MM.1S (cell line): ENCODE results near the gene HIKESHI.

Experiments used
- DNase-seq: peaks from one replicate; pipeline ENCODE4 v3.0.0-alpha.2; 2015
- H2AFZ ChIP-seq: fragments of 300-600 bp; sonication (generic); 2 replicates; pipeline ENCODE4 v1.6.0; 2016; ENCODE audit warnings: antibody characterized with exemption, low read length
- H3F3A ChIP-seq: fragments of 300-600 bp; sonication (generic); 2 replicates; pipeline ENCODE4 v1.6.1; 2016; ENCODE audit warnings: mild to moderate bottlenecking, antibody characterized with exemption, low read length, moderate library complexity, mixed read lengths; ENCODE audit not compliant: insufficient read depth
- H3K27ac ChIP-seq: fragments of 300-600 bp; sonication (generic); 2 replicates; pipeline ENCODE4 v1.5.1; 2016; ENCODE audit warnings: mild to moderate bottlenecking, low read length
- H3K27me3 ChIP-seq: fragments of 300-600 bp; sonication (generic); replicated peaks from 2 replicates; pipeline ENCODE4 v1.6.0; 2016; ENCODE audit warnings: low read length; ENCODE audit not compliant: insufficient read depth
- H3K36me3 ChIP-seq: fragments of 300-600 bp; sonication (generic); replicated peaks from 2 replicates; pipeline ENCODE4 v1.6.1; 2016; ENCODE audit warnings: mild to moderate bottlenecking, low read length, mixed read lengths; ENCODE audit not compliant: insufficient read depth
- H3K4me1 ChIP-seq: fragments of 300-600 bp; sonication (generic); 2 replicates; pipeline ENCODE4 v1.6.1; 2016; ENCODE audit warnings: low read length, mixed read lengths
- H3K4me2 ChIP-seq: fragments of 300-600 bp; sonication (generic); 2 replicates; pipeline ENCODE4 v1.6.0; 2016; ENCODE audit warnings: low read depth, low read length
- H3K4me3 ChIP-seq: fragments of 300-600 bp; sonication (generic); 2 replicates; pipeline ENCODE4 v1.5.1; 2016; ENCODE audit warnings: low read length, mixed read lengths
- H3K79me2 ChIP-seq: fragments of 300-600 bp; sonication (generic); 2 replicates; pipeline ENCODE4 v1.6.1; 2016; ENCODE audit warnings: mixed run types, low read length, mixed read lengths
- H3K9ac ChIP-seq: fragments of 300-600 bp; sonication (generic); 2 replicates; pipeline ENCODE4 v1.6.1; 2016; ENCODE audit warnings: low read length, mixed read lengths
- H3K9me2 ChIP-seq: fragments of 300-600 bp; sonication (generic); replicated peaks from 2 replicates; pipeline ENCODE4 v1.6.1; 2016; ENCODE audit warnings: mild to moderate bottlenecking, low read length, mixed read lengths; ENCODE audit not compliant: insufficient read depth
- H3K9me3 ChIP-seq: fragments of 300-600 bp; sonication (generic); replicated peaks from 2 replicates; pipeline ENCODE4 v1.6.1; 2016; ENCODE audit warnings: mild to moderate bottlenecking, low read length, mixed read lengths; ENCODE audit not compliant: insufficient read depth
- H4K20me1 ChIP-seq: fragments of 300-600 bp; sonication (generic); 2 replicates; pipeline ENCODE4 v1.6.1; 2016; ENCODE audit warnings: mild to moderate bottlenecking, low read length, moderate library complexity, mixed read lengths; ENCODE audit not compliant: insufficient read depth
- EZH2 ChIP-seq: fragments of 300-600 bp; sonication (generic); optimal IDR thresholded peaks from 2 replicates; pipeline ENCODE3; 2017; ENCODE audit warnings: low read depth, mild to moderate bottlenecking, antibody characterized with exemption, low read length, mixed read lengths
- EZH2phosphoT487 ChIP-seq: fragments of 300-600 bp; sonication (generic); IDR thresholded peaks from 2 replicates; pipeline ENCODE4 v1.6.1; 2018; ENCODE audit warnings: antibody characterized with exemption, low read length
- TF ChIP-seq, protein P1 (sequence below): fragments of 300-600 bp; sonication (generic); IDR thresholded peaks from 2 replicates; pipeline ENCODE4 v1.5.1; 2016; ENCODE audit warnings: antibody characterized with exemption, low read length, mixed read lengths

Gene HIKESHI

GRCh38 chr11:86372586-86372985 is 70.5 kb downstream of the HIKESHI start:
- H3K27me3 ChIP-seq, result no peaks in the 10 kb centered on the region
- H3K79me2 ChIP-seq, result no peaks in the 10 kb centered on the region
- TF ChIP-seq, protein P1, sequence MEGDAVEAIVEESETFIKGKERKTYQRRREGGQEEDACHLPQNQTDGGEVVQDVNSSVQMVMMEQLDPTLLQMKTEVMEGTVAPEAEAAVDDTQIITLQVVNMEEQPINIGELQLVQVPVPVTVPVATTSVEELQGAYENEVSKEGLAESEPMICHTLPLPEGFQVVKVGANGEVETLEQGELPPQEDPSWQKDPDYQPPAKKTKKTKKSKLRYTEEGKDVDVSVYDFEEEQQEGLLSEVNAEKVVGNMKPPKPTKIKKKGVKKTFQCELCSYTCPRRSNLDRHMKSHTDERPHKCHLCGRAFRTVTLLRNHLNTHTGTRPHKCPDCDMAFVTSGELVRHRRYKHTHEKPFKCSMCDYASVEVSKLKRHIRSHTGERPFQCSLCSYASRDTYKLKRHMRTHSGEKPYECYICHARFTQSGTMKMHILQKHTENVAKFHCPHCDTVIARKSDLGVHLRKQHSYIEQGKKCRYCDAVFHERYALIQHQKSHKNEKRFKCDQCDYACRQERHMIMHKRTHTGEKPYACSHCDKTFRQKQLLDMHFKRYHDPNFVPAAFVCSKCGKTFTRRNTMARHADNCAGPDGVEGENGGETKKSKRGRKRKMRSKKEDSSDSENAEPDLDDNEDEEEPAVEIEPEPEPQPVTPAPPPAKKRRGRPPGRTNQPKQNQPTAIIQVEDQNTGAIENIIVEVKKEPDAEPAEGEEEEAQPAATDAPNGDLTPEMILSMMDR, result no peak
- no peak for TF ChIP-seq EZH2
- H3K4me1 ChIP-seq, result no peaks in the 10 kb centered on the region
- no peak overlapping the region for H3K4me3 ChIP-seq
- H4K20me1 ChIP-seq, result no peaks in the 10 kb centered on the region
- no peak overlapping the region for H3K4me2 ChIP-seq
- no peak for DNase-seq
- H3K27ac ChIP-seq, result no peak overlapping the region
- H3F3A ChIP-seq, result no peaks in the 10 kb centered on the region
- H3K9me2 ChIP-seq, result no peaks in the 10 kb centered on the region
- no peaks in the 10 kb centered on the region for H3K9me3 ChIP-seq
- no peak overlapping the region for H2AFZ ChIP-seq
- H3K36me3 ChIP-seq, result no peaks in the 10 kb centered on the region
- H3K9ac ChIP-seq, result no peak overlapping the region

GRCh38 chr11:86374069-86374468 is 72.0 kb downstream of the HIKESHI start:
- no peak overlapping the region for H3K4me3 ChIP-seq
- no peak for TF ChIP-seq EZH2
- H4K20me1 ChIP-seq, result no peaks in the 10 kb centered on the region
- no peaks in the 10 kb centered on the region for H3K9me2 ChIP-seq
- no peak overlapping the region for H3K27ac ChIP-seq
- H3K9me3 ChIP-seq, result no peaks in the 10 kb centered on the region
- H3K4me2 ChIP-seq, result no peak overlapping the region
- H3F3A ChIP-seq, result no peaks in the 10 kb centered on the region
- no peaks in the 10 kb centered on the region for H3K79me2 ChIP-seq
- no peaks in the 10 kb centered on the region for H3K36me3 ChIP-seq
- H3K4me1 ChIP-seq, result no peaks in the 10 kb centered on the region
- H2AFZ ChIP-seq, result no peak overlapping the region
- H3K27me3 ChIP-seq, result no peaks in the 10 kb centered on the region
- no peak for DNase-seq
- no peak overlapping the region for H3K9ac ChIP-seq

GRCh38 chr11:86374586-86374985 is 72.5 kb downstream of the HIKESHI start, which contains the start of gene CCDC81:
TSS of gene CCDC81 (plus strand) at chr11:86374887. CDS start at chr11:86375164, 277 bp downstream.
- H3K4me1 ChIP-seq, result no peaks in the 10 kb centered on the region
- TF ChIP-seq EZH2phosphoT487 (no peak), EZH2 (no peak)
- TF ChIP-seq, protein P1, result no peak
- no peaks in the 10 kb centered on the region for H3K27me3 ChIP-seq
- H3K9ac ChIP-seq, result no peak within 1 kb of the TSS
- H3K79me2 ChIP-seq, result no peaks in the 10 kb centered on the region
- no peak for DNase-seq
- no peaks in the 10 kb centered on the region for H3F3A ChIP-seq
- no peaks in the 10 kb centered on the region for H3K36me3 ChIP-seq
- no peak within 1 kb of the TSS for H3K4me2 ChIP-seq
- no peaks in the 10 kb centered on the region for H3K9me3 ChIP-seq
- H3K27ac ChIP-seq, result no peak within 1 kb of the TSS
- no peak within 1 kb of the TSS for H3K4me3 ChIP-seq
- H4K20me1 ChIP-seq, result no peaks in the 10 kb centered on the region
- H2AFZ ChIP-seq, result no peak within 1 kb of the TSS
- no peaks in the 10 kb centered on the region for H3K9me2 ChIP-seq

DNA sequence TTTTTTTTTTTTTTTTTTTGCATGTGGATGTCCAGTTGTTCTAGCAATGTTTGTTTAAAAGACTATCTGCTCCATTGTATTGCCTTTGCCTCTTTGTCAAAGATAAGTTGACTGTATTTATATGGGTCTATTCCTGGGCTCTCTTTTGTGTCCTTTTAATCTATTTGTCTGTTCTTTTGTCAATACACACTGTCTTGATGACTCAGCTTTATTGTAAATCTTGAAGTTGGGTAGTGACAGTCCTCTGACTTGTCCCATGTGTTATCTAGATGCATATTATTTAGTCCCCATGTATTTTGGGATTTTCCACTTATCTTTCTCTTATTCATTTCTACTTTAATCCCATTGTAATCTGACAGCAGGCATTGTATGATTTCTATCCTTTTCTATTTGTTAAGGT is 75.9 kb downstream of the HIKESHI start:
- no peak for TF ChIP-seq EZH2phosphoT487
- no peak for TF ChIP-seq EZH2
- TF ChIP-seq, protein P1, result no peak
- no peaks in the 10 kb centered on the region for H3F3A ChIP-seq
- no peak overlapping the region for H3K4me2 ChIP-seq
- H3K9ac ChIP-seq, result no peak overlapping the region
- H3K4me1 ChIP-seq, result no peaks in the 10 kb centered on the region
- H3K36me3 ChIP-seq, result no peaks in the 10 kb centered on the region
- no peak overlapping the region for H3K4me3 ChIP-seq
- H3K9me2 ChIP-seq, result no peaks in the 10 kb centered on the region
- no peak for DNase-seq
- no peaks in the 10 kb centered on the region for H3K27me3 ChIP-seq
- no peaks in the 10 kb centered on the region for H3K79me2 ChIP-seq
- H3K27ac ChIP-seq, result no peak overlapping the region
- H3K9me3 ChIP-seq, result no peaks in the 10 kb centered on the region
- no peaks in the 10 kb centered on the region for H4K20me1 ChIP-seq
- no peak overlapping the region for H2AFZ ChIP-seq
